Heart left ventricle (tissue), 16 donors: Measurements from ENCODE around the gene PSMC5. TPM values are rescaled to one million over a fixed set of nuclear protein-coding genes. Genes with fewer than 3 reads are reported as not detected.

ENCODE experiments used
- ATAC-seq, 4 donors: fragments of 200-7000 bp; cut with Tn5 transposase; one replicate each; pipeline ENCODE4 v1.9.1; 2020 to 2022; ENCODE audit warnings: moderate library complexity in 4 of 4, mild to moderate bottlenecking in 3 of 4, moderate number of reproducible peaks in 1 of 4
- DNase-seq, 5 donors: peaks; one replicate each; pipeline ENCODE4 v3.0.0-alpha.2; 2020
- H3K27ac ChIP-seq, 12 donors: fragments of 200-600 bp; sonication (generic) in 4 of 12; one replicate each; pipeline versions ENCODE4 v1.5.0 to v1.8.0; 2016 to 2022; ENCODE audit warnings: mild to moderate bottlenecking in 2 of 12
- H3K27me3 ChIP-seq, 9 donors: fragments of 200-600 bp; sonication (generic) in 2 of 9; one replicate each; pipeline versions ENCODE4 v1.5.1 to v1.8.0; 2016 to 2022; ENCODE audit warnings: mild to moderate bottlenecking in 3 of 9
- H3K36me3 ChIP-seq, 9 donors: fragments of 200-600 bp; sonication (generic) in 2 of 9; one replicate each; pipeline versions ENCODE4 v1.5.0 to v1.8.0; 2018 to 2022; ENCODE audit warnings: mild to moderate bottlenecking in 2 of 9
- H3K4me1 ChIP-seq, 12 donors: fragments of 200-600 bp; sonication (generic) in 4 of 12; one replicate each; pipeline versions ENCODE4 v1.5.0 to v1.8.0; 2016 to 2022; ENCODE audit warnings: mild to moderate bottlenecking in 3 of 12
- H3K4me3 ChIP-seq, 12 donors: fragments of 200-600 bp; sonication (generic) in 4 of 12; one replicate each; pipeline versions ENCODE4 v1.5.0 to v1.8.0; 2017 to 2022; ENCODE audit warnings: mild to moderate bottlenecking in 9 of 12, moderate library complexity in 4 of 12
- H3K9me3 ChIP-seq, 12 donors: fragments of 200-600 bp; sonication (generic) in 4 of 12; one replicate each; pipeline versions ENCODE4 v1.5.0 to v1.8.0; 2016 to 2022; ENCODE audit warnings: mild to moderate bottlenecking in 1 of 12
- POLR2A ChIP-seq, 2 donors: fragments of 450-650 bp; IDR thresholded peaks; one replicate each; pipeline ENCODE4 v1.6.1; 2017; ENCODE audit warnings: antibody characterized with exemption in 2 of 2, mild to moderate bottlenecking in 2 of 2, moderate library complexity in 2 of 2
- WGBS, 4 donors: extraction: QIAGEN DNeasy Blood & Tissue Kit in 2 of 4; methylation state at CpG; one replicate each; pipeline versions ENCODE4 v1.1.5 to v1.1.7; 2013 to 2018; 5-methylcytosine and 5-hydroxymethylcytosine counted together
- intact Hi-C, 10 donors: fragments of 100-400 bp; cut with DNase I; formaldehyde crosslinking; loops; one replicate each; pipeline versions ENCODE4 v1.11.1 to v1.14.2; 2022
- polyA plus RNA-seq, 2 donors: library from polyadenylated mRNA; stranded (reverse); fragments of 200-250 nt; gene quantifications; one replicate each; pipeline ENCODE4 v1.2.3, GENCODE V29; 2013
- total RNA-seq, 9 donors: library from RNA; depleted of rRNA in 2 of 9; stranded (reverse); fragments of >200 nt in 2 of 9; fragmentation: NEBNext Ultra II Directional in 3 of 9; extraction: Animal tissue kit (Norgen Biotek cat#: 25700) in 3 of 9; gene quantifications; one replicate each; pipeline versions ENCODE4 v1.1.0 to v1.2.4, GENCODE V29; 2016 to 2023
- TF ChIP-seq, protein P1 (sequence below), 12 donors: fragments of 200-600 bp; sonication (generic) in 4 of 12; IDR thresholded peaks; one replicate each; pipeline versions ENCODE4 v1.5.0 to v1.8.0; 2018 to 2022; ENCODE audit warnings: antibody characterized with exemption in 12 of 12, mild to moderate bottlenecking in 5 of 12
- donor health status: ischemic (EF 13 %, LVEDD 7.1; RV severe dilation, severe dysfunction).
- donor health status: healthy with polysubstance abuse.
- donor health status: DM: no; HTN: yes; CAD: no.
- donor health status: DM: no; HTN: no; CAD: no.
- donor health status: ischemic (EF 25% LVEDD 6.9; RV normal size, moderate dysfunction).
- donor health status: ischemic (EF 25% LVEDD 5.7; RV mildly dilated, moderate dysfunction).
- donor health status: healthy.
- donor health status: DM: yes; HTN: yes; CAD: no.
- donor health status: ischemic (EF 35%, LVEDD 5.7; RV mildly dilated, moderate dysfunction).
- donor health status: nonischemic (EF 11% LVEDD 7.7; RV severe dilation, severe dysfunction).
- donor health status: DM: yes; HTN: yes; CAD: no.
- donor health status: PGD.
- donor health status: ischemic (EF 29% LVEDD 5.4; RV normal size, mild dysfunction).
- donor health status: nonischemic (EF 23%, LVEDD 6.1; RV moderate dilation, normal function).

PSMC5 gene
- total and polyA plus RNA-seq, 11 donors = 64.7 to 189 (median 127) TPM

DNA sequence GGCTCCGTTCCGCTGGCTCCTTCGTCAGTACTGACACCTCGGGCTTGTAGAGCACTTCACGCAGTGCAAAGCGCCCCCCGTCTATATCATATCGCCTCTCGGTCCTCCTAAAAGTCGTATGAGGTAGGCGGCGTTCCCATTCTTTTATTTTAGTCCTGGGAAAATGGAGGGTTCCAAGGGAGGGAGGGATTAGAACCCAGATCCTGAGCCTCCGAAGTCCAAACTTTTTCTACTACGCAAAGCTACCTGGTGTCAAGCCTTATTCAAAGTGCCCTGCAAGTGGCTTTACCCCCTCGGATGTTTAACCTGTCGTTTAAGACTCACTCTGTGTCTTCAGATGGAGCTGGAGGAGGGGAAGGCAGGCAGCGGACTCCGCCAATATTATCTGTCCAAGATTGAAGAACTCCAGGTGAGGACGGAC lies 580 bp downstream of the PSMC5 start:
- ATAC-seq (no peak), DNase-seq (no peak)
- TF ChIP-seq, protein P1, sequence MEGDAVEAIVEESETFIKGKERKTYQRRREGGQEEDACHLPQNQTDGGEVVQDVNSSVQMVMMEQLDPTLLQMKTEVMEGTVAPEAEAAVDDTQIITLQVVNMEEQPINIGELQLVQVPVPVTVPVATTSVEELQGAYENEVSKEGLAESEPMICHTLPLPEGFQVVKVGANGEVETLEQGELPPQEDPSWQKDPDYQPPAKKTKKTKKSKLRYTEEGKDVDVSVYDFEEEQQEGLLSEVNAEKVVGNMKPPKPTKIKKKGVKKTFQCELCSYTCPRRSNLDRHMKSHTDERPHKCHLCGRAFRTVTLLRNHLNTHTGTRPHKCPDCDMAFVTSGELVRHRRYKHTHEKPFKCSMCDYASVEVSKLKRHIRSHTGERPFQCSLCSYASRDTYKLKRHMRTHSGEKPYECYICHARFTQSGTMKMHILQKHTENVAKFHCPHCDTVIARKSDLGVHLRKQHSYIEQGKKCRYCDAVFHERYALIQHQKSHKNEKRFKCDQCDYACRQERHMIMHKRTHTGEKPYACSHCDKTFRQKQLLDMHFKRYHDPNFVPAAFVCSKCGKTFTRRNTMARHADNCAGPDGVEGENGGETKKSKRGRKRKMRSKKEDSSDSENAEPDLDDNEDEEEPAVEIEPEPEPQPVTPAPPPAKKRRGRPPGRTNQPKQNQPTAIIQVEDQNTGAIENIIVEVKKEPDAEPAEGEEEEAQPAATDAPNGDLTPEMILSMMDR (IDR thresholded peaks at IDR 0.05) = no peak
- no peaks in the 10 kb centered on the region for H3K9me3 ChIP-seq
- peaks cover 0 to 76% (median 68%) of the 10 kb centered on the region in 9 donors for H3K36me3 ChIP-seq
- peak overlapping the region; percentile 90 to 98 (median 96) for H3K27ac ChIP-seq
- H3K4me1 ChIP-seq = peaks cover 2 to 39% (median 25%) of the 10 kb centered on the region in 12 donors
- peak overlapping the region; percentile 63 to 96 (median 86) for H3K4me3 ChIP-seq
- intact Hi-C loops = loop anchor here in 6 of 10 donors (1.0 to 10.0 kb wide), 5 partner anchors 14 to 677 kb away; partner anchors contain the start of genes CCDC47 (in 3 of the 6), DDX42 (in 3 of the 6), SMARCD2 (in 3 of the 6) and CEP95 (in 1 of the 6)
- 2 to 3% (median 2%) methylated on average over 19 of the region's 19 CpGs for WGBS, 4 donors
- H3K27me3 ChIP-seq = no peaks in the 10 kb centered on the region

DNA sequence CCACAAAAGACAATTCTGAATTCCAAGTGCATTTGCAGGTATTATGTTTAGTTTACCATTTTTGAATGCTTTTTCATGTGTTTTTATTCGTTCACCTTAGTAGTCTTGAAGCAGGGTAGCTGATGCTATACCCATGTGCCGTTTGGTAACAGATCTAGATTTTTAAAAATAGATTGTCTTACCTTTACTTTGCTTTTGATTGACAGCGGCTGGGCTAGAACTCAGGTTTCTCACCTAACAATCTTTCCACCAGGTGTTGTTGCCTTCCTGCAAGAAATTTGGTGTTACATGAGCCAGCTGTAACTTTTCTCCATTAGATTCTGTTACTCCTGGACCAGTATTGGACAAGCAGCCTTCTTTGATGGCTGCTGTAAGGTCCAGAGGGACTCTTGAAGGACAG lies 1.7 kb downstream of the PSMC5 start:
- WGBS, 4 donors = 92 to 97% (median 95%) methylated on average over 3 of the region's 3 CpGs
- DNase-seq (no peak), ATAC-seq (no peak)
- H3K4me3 ChIP-seq = peak overlapping the region in 3 of 12 donors; percentile 63 to 82 (median 82)
- intact Hi-C loops = loop anchor here in 4 of 10 donors (5.0 to 10.0 kb wide), 4 partner anchors 52 to 676 kb away; partner anchors contain the start of genes CCDC47 (in 3 of the 4), DDX42 (in 3 of the 4), CEP95 (in 1 of the 4) and DDX5 (in 1 of the 4)
- TF ChIP-seq POLR2A (IDR thresholded peaks at IDR 0.05) = no peak
- TF ChIP-seq, protein P1 (IDR thresholded peaks at IDR 0.05) = no peak
- no peaks in the 10 kb centered on the region for H3K9me3 ChIP-seq
- peaks cover 2 to 39% (median 25%) of the 10 kb centered on the region in 12 donors for H3K4me1 ChIP-seq
- H3K27ac ChIP-seq = peak overlapping the region in 1 of 12 donors; percentile 91
- H3K27me3 ChIP-seq = no peaks in the 10 kb centered on the region
- H3K36me3 ChIP-seq = peaks cover 0 to 76% (median 68%) of the 10 kb centered on the region in 9 donors

DNA sequence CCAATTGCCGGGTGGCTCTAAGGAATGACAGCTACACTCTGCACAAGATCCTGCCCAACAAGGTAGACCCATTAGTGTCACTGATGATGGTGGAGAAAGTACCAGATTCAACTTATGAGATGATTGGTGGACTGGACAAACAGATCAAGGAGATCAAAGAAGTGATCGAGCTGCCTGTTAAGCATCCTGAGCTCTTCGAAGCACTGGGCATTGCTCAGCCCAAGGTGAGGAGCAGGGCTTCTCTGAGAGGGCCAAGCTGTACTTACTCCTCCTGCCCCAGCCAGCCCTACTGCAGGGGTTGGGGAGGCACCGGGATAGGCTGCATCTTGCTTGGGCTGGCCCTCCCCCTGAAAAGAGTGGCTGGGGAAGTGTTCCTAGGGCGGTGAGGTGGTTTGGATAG lies 3.0 kb downstream of the PSMC5 start:
- Histone ChIP-seq H3K27ac (peak overlapping the region in 1 of 12 donors; percentile 91), H3K27me3 (no peaks in the 10 kb centered on the region), H3K9me3 (no peaks in the 10 kb centered on the region), H3K36me3 (peaks cover 0 to 75% (median 68%) of the 10 kb centered on the region in 9 donors), H3K4me1 (peaks cover 2 to 43% (median 28%) of the 10 kb centered on the region in 12 donors), H3K4me3 (no peak overlapping the region)
- ATAC-seq (no peak), DNase-seq (no peak)
- no peak for TF ChIP-seq POLR2A (IDR thresholded peaks at IDR 0.05)
- TF ChIP-seq, protein P1 (IDR thresholded peaks at IDR 0.05) = no peak
- 88 to 98% (median 94%) methylated on average over 5 of the region's 5 CpGs for WGBS, 4 donors
- intact Hi-C loops = no loop called here

DNA sequence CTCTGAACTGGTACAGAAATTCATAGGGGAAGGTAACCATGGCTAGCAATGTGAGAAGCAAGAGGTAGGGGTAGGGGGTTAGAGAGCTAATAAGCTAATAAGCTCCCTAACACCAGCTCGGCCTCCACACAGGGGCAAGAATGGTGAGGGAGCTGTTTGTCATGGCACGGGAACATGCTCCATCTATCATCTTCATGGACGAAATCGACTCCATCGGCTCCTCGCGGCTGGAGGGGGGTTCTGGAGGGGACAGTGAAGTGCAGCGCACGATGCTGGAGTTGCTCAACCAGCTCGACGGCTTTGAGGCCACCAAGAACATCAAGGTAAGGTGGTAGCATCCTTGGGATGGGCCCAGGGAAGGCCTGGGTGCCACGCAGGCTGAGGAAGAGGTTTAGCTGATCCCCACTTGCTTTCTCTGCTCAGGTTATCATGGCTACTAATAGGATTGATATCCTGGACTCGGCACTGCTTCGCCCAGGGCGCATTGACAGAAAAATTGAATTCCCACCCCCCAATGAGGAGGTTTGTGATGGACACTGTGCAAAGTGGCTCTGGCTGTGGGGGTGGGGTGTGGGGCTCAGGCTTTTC lies 3.8 kb downstream of the PSMC5 start:
- ATAC-seq = no peak

More for the DNA sequence above, 3.8 kb downstream of the PSMC5 start:
- no peak for DNase-seq
- Histone ChIP-seq H3K36me3 (peaks cover 0 to 77% (median 70%) of the 10 kb centered on the region in 9 donors), H3K4me3 (no peak overlapping the region), H3K27ac (no peak overlapping the region), H3K27me3 (no peaks in the 10 kb centered on the region), H3K4me1 (peaks cover 2 to 38% (median 22%) of the 10 kb centered on the region in 12 donors), H3K9me3 (no peaks in the 10 kb centered on the region)
- 84 to 91% (median 88%) methylated on average over 15 of the region's 15 CpGs for WGBS, 4 donors
- intact Hi-C loops = no loop called here
- TF ChIP-seq, protein P1 (IDR thresholded peaks at IDR 0.05) = no peak
- no peak for TF ChIP-seq POLR2A (IDR thresholded peaks at IDR 0.05)
